Epithelial cell of esophagus (primary cell): Measurements from ENCODE around the gene ZFR.

ENCODE experiments used
- DNase-seq: peaks from one replicate; pipeline ENCODE4 v3.0.0; 2010; ENCODE audit warnings: low read depth
- H3K4me3 ChIP-seq: 2 replicates; pipeline ENCODE4 v1.5.1; 2011; ENCODE audit warnings: mild to moderate bottlenecking, low read length, control low read depth
- CTCF ChIP-seq: IDR thresholded peaks from 2 replicates; pipeline ENCODE4 v1.5.1; 2011; ENCODE audit warnings: low read depth, mild to moderate bottlenecking, low read length, control low read depth, inconsistent platforms; ENCODE audit not compliant: insufficient read depth; ENCODE audit errors: missing control alignments

The ZFR gene

GRCh38 chr5:32312197-32312594, 132.3 kb downstream of the ZFR start:
- TF ChIP-seq CTCF: no peak
- H3K4me3 ChIP-seq: peak overlapping the region; percentile 74
- DNase-seq: peak; percentile 57

GRCh38 chr5:32311404-32312196, 132.9 kb downstream of the ZFR start:
- peak overlapping the region; percentile 74 for H3K4me3 ChIP-seq
- no peak for TF ChIP-seq CTCF
- peak; percentile 20 for DNase-seq

- no peak overlapping the region for H3K4me3 ChIP-seq
- DNase-seq: no peak
- no peak for TF ChIP-seq CTCF
Observed at GRCh38 chr5:32309761-32310160, 134.8 kb downstream of the ZFR start.

- no peak for DNase-seq
- TF ChIP-seq CTCF: no peak
Observed at GRCh38 chr5:32308946-32309345, 135.6 kb downstream of the ZFR start.

GRCh38 chr5:32307769-32308194, 136.8 kb downstream of the ZFR start:
- H3K4me3 ChIP-seq: no peak overlapping the region
- no peak for TF ChIP-seq CTCF

More at GRCh38 chr5:32308946-32309345, 135.6 kb downstream of the ZFR start:
- H3K4me3 ChIP-seq: no peak overlapping the region

GRCh38 chr5:32304622-32305021, 139.9 kb downstream of the ZFR start:
- DNase-seq: no peak
- TF ChIP-seq CTCF: no peak
- H3K4me3 ChIP-seq: no peak overlapping the region

More at GRCh38 chr5:32307769-32308194, 136.8 kb downstream of the ZFR start:
- DNase-seq: no peak
